Measurements from ENCODE around the gene IRAK2.

Gene IRAK2

DNA sequence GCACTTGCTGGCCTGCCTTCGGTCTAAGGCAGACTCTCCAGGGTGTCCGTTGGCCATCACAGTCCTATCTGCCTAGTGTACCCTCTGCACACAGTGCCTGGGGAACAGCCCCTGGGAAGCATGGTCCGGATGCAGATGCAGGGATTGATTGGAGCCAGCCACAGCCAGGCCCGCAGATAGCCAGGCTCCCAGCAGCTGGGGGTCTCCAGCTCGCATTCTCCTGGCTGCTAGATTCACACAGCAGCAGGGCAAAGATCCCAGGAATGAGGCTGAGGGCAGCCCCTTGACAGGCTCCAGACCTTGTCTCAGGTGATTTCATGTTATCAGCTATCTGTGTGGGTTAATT is 41.4 kb downstream of the IRAK2 start:
- Histone ChIP-seq H3K9me3 (ENCODE audit: low read length) (no peaks in the 10 kb centered on the region), H3F3A (ENCODE audit: insufficient read depth, low read length) (no peaks in the 10 kb centered on the region), H3K4me3 (ENCODE audit: low read depth, low read length, poor library complexity, severe bottlenecking) (no peak overlapping the region), H2AFZ (ENCODE audit: low read length) (no peak overlapping the region), H4K20me1 (ENCODE audit: insufficient read depth, low read length) (no peaks in the 10 kb centered on the region), H3K9ac (ENCODE audit: low read length) (no peak overlapping the region), H3K4me2 (ENCODE audit: low read length) (no peak overlapping the region), H3K36me3 (ENCODE audit: insufficient read depth, low read length) (peaks cover 79% of the 10 kb centered on the region), H3K27ac (ENCODE audit: low read depth, low read length, poor library complexity, severe bottlenecking) (no peak overlapping the region), H3K27me3 (ENCODE audit: insufficient read depth, low read length) (no peaks in the 10 kb centered on the region), H3K9me2 (ENCODE audit: low read depth, low read length) (no peaks in the 10 kb centered on the region), H3K79me2 (ENCODE audit: insufficient read depth, low read length) (no peaks in the 10 kb centered on the region), H3K4me1 (ENCODE audit: insufficient read depth, low read length, severe bottlenecking) (peaks cover 2% of the 10 kb centered on the region)
- TF ChIP-seq EZH2 (IDR thresholded peaks at IDR 0.05; ENCODE audit: borderline replicate concordance, low read length) (no peak), CTCF (IDR thresholded peaks at IDR 0.05; ENCODE audit: low read length) (no peak)

DNA sequence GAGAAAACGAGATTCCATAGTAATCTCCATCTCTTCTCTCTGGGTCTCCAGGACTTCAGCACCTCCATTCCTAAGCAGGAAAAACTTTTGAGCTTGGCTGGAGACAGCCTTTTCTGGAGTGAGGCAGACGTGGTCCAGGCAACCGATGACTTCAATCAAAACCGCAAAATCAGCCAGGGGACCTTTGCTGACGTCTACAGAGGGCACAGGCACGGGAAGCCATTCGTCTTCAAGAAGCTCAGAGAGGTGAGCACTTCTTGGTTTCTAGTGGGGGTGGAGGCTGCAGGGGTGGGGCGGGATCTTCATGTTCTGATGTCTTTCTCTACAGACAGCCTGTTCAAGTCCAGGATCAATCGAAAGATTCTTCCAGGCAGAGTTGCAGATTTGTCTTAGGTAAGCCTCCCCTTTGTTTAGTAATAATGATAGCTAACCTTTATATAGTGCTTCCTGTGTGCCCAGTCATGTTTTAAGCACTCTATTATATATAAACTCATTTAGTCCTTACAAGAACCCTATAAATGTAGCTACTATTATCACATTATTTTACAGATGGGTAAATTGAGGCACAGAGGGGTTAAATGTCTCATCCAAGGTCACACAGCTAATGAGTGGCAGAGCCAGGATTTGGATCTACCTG is 48.6 kb downstream of the IRAK2 start:
- Histone ChIP-seq H3K4me3 (ENCODE audit: low read depth, low read length, poor library complexity, severe bottlenecking) (no peak overlapping the region), H3F3A (ENCODE audit: insufficient read depth, low read length) (0 out of 2 replicates have a peak, but pooled peaks cover 4% of the 10 kb centered on the region), H3K79me2 (ENCODE audit: insufficient read depth, low read length) (no peaks in the 10 kb centered on the region), H3K4me2 (ENCODE audit: low read length) (no peak overlapping the region), H3K4me1 (ENCODE audit: insufficient read depth, low read length, severe bottlenecking) (peaks cover 21% of the 10 kb centered on the region), H3K9ac (ENCODE audit: low read length) (no peak overlapping the region), H3K9me2 (ENCODE audit: low read depth, low read length) (no peaks in the 10 kb centered on the region), H3K9me3 (ENCODE audit: low read length) (no peaks in the 10 kb centered on the region), H3K27ac (ENCODE audit: low read depth, low read length, poor library complexity, severe bottlenecking) (peak overlapping the region; percentile 46), H4K20me1 (ENCODE audit: insufficient read depth, low read length) (no peaks in the 10 kb centered on the region), H3K27me3 (ENCODE audit: insufficient read depth, low read length) (no peaks in the 10 kb centered on the region), H3K36me3 (ENCODE audit: insufficient read depth, low read length) (peaks cover 83% of the 10 kb centered on the region), H2AFZ (ENCODE audit: low read length) (no peak overlapping the region)
- TF ChIP-seq EZH2 (IDR thresholded peaks at IDR 0.05; ENCODE audit: borderline replicate concordance, low read length) (no peak), CTCF (IDR thresholded peaks at IDR 0.05; ENCODE audit: low read length) (no peak)

GRCh38 chr3:10215578-10216368 is 51.1 kb downstream of the IRAK2 start:
- Histone ChIP-seq H3K4me2 (ENCODE audit: low read length) (no peak overlapping the region), H3K9me2 (ENCODE audit: low read depth, low read length) (no peaks in the 10 kb centered on the region), H3K79me2 (ENCODE audit: insufficient read depth, low read length) (no peaks in the 10 kb centered on the region), H3K36me3 (ENCODE audit: insufficient read depth, low read length) (peaks cover 77% of the 10 kb centered on the region), H4K20me1 (ENCODE audit: insufficient read depth, low read length) (no peaks in the 10 kb centered on the region), H3K9ac (ENCODE audit: low read length) (no peak overlapping the region), H3K9me3 (ENCODE audit: low read length) (no peaks in the 10 kb centered on the region), H3K4me3 (ENCODE audit: low read depth, low read length, poor library complexity, severe bottlenecking) (no peak overlapping the region), H3K27me3 (ENCODE audit: insufficient read depth, low read length) (no peaks in the 10 kb centered on the region), H3K4me1 (ENCODE audit: insufficient read depth, low read length, severe bottlenecking) (peaks cover 35% of the 10 kb centered on the region), H3K27ac (ENCODE audit: low read depth, low read length, poor library complexity, severe bottlenecking) (no peak overlapping the region), H3F3A (ENCODE audit: insufficient read depth, low read length) (0 out of 2 replicates have a peak, but pooled peaks cover 4% of the 10 kb centered on the region), H2AFZ (ENCODE audit: low read length) (no peak overlapping the region)
- TF ChIP-seq CTCF (IDR thresholded peaks at IDR 0.05; ENCODE audit: low read length): no peak
- TF ChIP-seq EZH2 (IDR thresholded peaks at IDR 0.05; ENCODE audit: borderline replicate concordance, low read length): no peak

All from OCI-LY1 (cell line).